ENCODE measurements around the gene UIMC1.

UIMC1 gene

DNA sequence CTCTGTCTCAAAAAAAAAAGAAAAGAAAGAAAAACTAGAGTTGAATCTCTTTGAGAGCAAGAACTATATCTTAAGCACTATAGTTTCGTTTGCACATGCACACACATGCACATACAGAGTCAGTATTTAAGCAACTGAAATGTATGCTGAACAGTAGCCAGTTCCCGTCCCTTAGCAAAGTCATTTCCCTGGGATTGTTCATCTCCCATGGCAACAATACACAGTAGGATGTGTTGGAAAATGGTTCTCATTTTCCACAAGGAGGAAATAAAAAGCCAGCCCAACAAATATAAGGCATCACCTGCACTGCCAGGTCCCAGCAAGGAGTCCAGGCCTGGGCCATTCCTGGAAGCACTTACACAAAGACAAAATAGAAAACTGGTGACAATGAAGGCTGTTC lies 11.8 kb upstream of the UIMC1 start:
- H3K4me2 ChIP-seq (ENCODE audit: low read length): no peak overlapping the region

DNA sequence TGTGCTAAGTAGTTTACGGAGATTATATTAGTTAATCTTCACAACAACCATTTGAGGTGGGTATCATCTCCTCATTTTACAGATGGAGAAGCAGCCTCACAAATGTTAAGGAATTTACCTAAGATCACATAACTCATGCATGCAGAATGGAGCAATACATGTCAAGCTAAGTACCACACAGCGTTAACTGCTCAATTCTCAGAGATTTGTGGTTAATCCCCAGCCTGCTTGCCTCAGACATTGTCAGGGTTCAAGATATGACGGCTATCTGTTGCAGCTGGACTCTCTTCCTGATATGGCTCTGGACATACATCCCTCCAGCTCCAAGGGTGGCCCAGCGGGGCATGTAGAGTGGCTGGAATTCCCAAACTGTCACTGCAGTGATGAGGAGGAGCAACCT lies 8.6 kb upstream of the UIMC1 start:
- no peak overlapping the region for H3K4me2 ChIP-seq (ENCODE audit: low read length)

More for the DNA sequence above, 11.8 kb upstream of the UIMC1 start:
- H3K27ac ChIP-seq (ENCODE audit: low read depth, low read length): no peak overlapping the region
- H3K4me1 ChIP-seq (ENCODE audit: control insufficient read depth, low read length): peaks cover 12% of the 10 kb centered on the region
- H3K79me2 ChIP-seq (ENCODE audit: control insufficient read depth, low read length): peaks cover 30% of the 10 kb centered on the region
- H3K9me3 ChIP-seq (ENCODE audit: control insufficient read depth, insufficient read depth, low read length): no peaks in the 10 kb centered on the region
- no peaks in the 10 kb centered on the region for H3F3A ChIP-seq (ENCODE audit: control insufficient read depth, insufficient read depth)
- H4K20me1 ChIP-seq (ENCODE audit: control insufficient read depth, insufficient read depth, low read depth, low read length): no peaks in the 10 kb centered on the region
- no peaks in the 10 kb centered on the region for H3K27me3 ChIP-seq (ENCODE audit: control insufficient read depth, low read length)
- TF ChIP-seq EZH2phosphoT487 (IDR thresholded peaks at IDR 0.05; ENCODE audit: borderline replicate concordance, low read length): no peak
- TF ChIP-seq, protein P1, sequence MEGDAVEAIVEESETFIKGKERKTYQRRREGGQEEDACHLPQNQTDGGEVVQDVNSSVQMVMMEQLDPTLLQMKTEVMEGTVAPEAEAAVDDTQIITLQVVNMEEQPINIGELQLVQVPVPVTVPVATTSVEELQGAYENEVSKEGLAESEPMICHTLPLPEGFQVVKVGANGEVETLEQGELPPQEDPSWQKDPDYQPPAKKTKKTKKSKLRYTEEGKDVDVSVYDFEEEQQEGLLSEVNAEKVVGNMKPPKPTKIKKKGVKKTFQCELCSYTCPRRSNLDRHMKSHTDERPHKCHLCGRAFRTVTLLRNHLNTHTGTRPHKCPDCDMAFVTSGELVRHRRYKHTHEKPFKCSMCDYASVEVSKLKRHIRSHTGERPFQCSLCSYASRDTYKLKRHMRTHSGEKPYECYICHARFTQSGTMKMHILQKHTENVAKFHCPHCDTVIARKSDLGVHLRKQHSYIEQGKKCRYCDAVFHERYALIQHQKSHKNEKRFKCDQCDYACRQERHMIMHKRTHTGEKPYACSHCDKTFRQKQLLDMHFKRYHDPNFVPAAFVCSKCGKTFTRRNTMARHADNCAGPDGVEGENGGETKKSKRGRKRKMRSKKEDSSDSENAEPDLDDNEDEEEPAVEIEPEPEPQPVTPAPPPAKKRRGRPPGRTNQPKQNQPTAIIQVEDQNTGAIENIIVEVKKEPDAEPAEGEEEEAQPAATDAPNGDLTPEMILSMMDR (IDR thresholded peaks at IDR 0.05; ENCODE audit: low read depth, low read length, poor library complexity, severe bottlenecking): no peak
- H3K4me3 ChIP-seq (ENCODE audit: low read length): no peak overlapping the region
- H3K36me3 ChIP-seq (ENCODE audit: control insufficient read depth, low read length): peaks cover 6% of the 10 kb centered on the region; the same call in 1 of the 2 replicates
- no peaks in the 10 kb centered on the region for H3K9me2 ChIP-seq (replicated peaks; ENCODE audit: control insufficient read depth, low read length)

DNA sequence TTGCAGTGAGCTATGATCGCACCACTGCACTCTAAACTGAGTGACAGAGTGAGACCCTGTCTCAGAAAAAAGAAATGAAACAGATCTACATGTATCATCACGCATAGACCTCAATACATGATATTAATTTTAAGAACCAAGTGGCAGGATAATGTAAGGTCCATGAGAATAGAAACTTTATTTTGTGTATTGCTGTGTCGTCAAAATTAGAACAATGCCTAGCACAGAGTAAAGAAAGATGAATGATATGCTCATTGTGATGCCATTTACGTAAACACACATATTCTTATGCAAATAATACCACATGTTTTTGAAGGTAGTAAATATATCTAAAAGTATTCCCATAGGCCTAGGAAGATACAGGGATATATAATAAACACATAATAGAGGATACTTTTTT lies 3.6 kb upstream of the UIMC1 start:
- no peak overlapping the region for H3K27ac ChIP-seq (ENCODE audit: low read depth, low read length)
- TF ChIP-seq EZH2phosphoT487 (IDR thresholded peaks at IDR 0.05; ENCODE audit: borderline replicate concordance, low read length): no peak
- TF ChIP-seq, protein P1 (IDR thresholded peaks at IDR 0.05; ENCODE audit: low read depth, low read length, poor library complexity, severe bottlenecking): no peak

More for the DNA sequence above, 8.6 kb upstream of the UIMC1 start:
- H3K4me3 ChIP-seq (ENCODE audit: low read length): no peak overlapping the region
- no peak overlapping the region for H3K27ac ChIP-seq (ENCODE audit: low read depth, low read length)
- H3K4me1 ChIP-seq (ENCODE audit: control insufficient read depth, low read length): no peaks in the 10 kb centered on the region
- H3F3A ChIP-seq (ENCODE audit: control insufficient read depth, insufficient read depth): no peaks in the 10 kb centered on the region
- peaks cover 12% of the 10 kb centered on the region; the same call in 1 of the 2 replicates for H3K79me2 ChIP-seq (ENCODE audit: control insufficient read depth, low read length)
- no peaks in the 10 kb centered on the region for H3K9me2 ChIP-seq (replicated peaks; ENCODE audit: control insufficient read depth, low read length)
- no peaks in the 10 kb centered on the region for H3K9me3 ChIP-seq (ENCODE audit: control insufficient read depth, insufficient read depth, low read length)
- H3K27me3 ChIP-seq (ENCODE audit: control insufficient read depth, low read length): no peaks in the 10 kb centered on the region
- H4K20me1 ChIP-seq (ENCODE audit: control insufficient read depth, insufficient read depth, low read depth, low read length): no peaks in the 10 kb centered on the region
- no peaks in the 10 kb centered on the region for H3K36me3 ChIP-seq (ENCODE audit: control insufficient read depth, low read length)
- TF ChIP-seq, protein P1 (IDR thresholded peaks at IDR 0.05; ENCODE audit: low read depth, low read length, poor library complexity, severe bottlenecking): no peak
- TF ChIP-seq EZH2phosphoT487 (IDR thresholded peaks at IDR 0.05; ENCODE audit: borderline replicate concordance, low read length): no peak

More for the DNA sequence above, 3.6 kb upstream of the UIMC1 start:
- Histone ChIP-seq H3F3A (ENCODE audit: control insufficient read depth, insufficient read depth) (peaks cover 7% of the 10 kb centered on the region; the same call in 1 of the 2 replicates), H3K4me3 (ENCODE audit: low read length) (no peak overlapping the region), H3K9me3 (ENCODE audit: control insufficient read depth, insufficient read depth, low read length) (no peaks in the 10 kb centered on the region), H3K9me2 (replicated peaks; ENCODE audit: control insufficient read depth, low read length) (no peaks in the 10 kb centered on the region), H3K27me3 (ENCODE audit: control insufficient read depth, low read length) (no peaks in the 10 kb centered on the region), H4K20me1 (ENCODE audit: control insufficient read depth, insufficient read depth, low read depth, low read length) (peaks cover 3% of the 10 kb centered on the region; the same call in 1 of the 2 replicates), H3K36me3 (ENCODE audit: control insufficient read depth, low read length) (peaks cover 13% of the 10 kb centered on the region), H3K4me1 (ENCODE audit: control insufficient read depth, low read length) (peaks cover 13% of the 10 kb centered on the region), H3K79me2 (ENCODE audit: control insufficient read depth, low read length) (peaks cover 41% of the 10 kb centered on the region), H3K4me2 (ENCODE audit: low read length) (no peak overlapping the region)
